ENCODE results near the gene EBP.

The EBP gene

GRCh38 chrX:48521353-48522243 lies at the start of gene EBP:
Gene EBP (plus strand): TSS chrX:48521808. CDS start chrX:48523772, 1,964 bp downstream.
- DNase-seq: peak; percentile 86

- no peak for DNase-seq
Measured at GRCh38 chrX:48472225-48472624, 49.4 kb upstream of the EBP start.

- no peak for DNase-seq
Measured at GRCh38 chrX:48472851-48473703, 48.5 kb upstream of the EBP start.

GRCh38 chrX:48473704-48473990 lies 48.0 kb upstream of the EBP start:
- no peak for DNase-seq

- DNase-seq: no peak
Measured at GRCh38 chrX:48474127-48474526, 47.5 kb upstream of the EBP start.

GRCh38 chrX:48474581-48474980 lies 47.0 kb upstream of the EBP start:
- no peak for DNase-seq

GRCh38 chrX:48475296-48475695 lies 46.3 kb upstream of the EBP start:
- DNase-seq: no peak

GRCh38 chrX:48475774-48476577 lies 45.6 kb upstream of the EBP start, which contains the start of gene FTSJ1:
Gene FTSJ1 (plus strand): TSS chrX:48476199. CDS start chrX:48478048, 1,849 bp downstream.
- DNase-seq: peak; percentile 92

GRCh38 chrX:48476919-48477318 lies 44.7 kb upstream of the EBP start:
- DNase-seq: no peak

- DNase-seq: no peak
Measured at GRCh38 chrX:48477960-48478755, 43.5 kb upstream of the EBP start.

- DNase-seq: no peak
Measured at GRCh38 chrX:48478806-48479205, 42.8 kb upstream of the EBP start.

- DNase-seq: no peak
Measured at GRCh38 chrX:48480142-48480541, 41.5 kb upstream of the EBP start.

GRCh38 chrX:48480583-48480982 lies 41.0 kb upstream of the EBP start:
- no peak for DNase-seq

- no peak for DNase-seq
Measured at GRCh38 chrX:48482526-48482925, 39.1 kb upstream of the EBP start.

- peak; percentile 91 for DNase-seq
Measured at GRCh38 chrX:48487362-48487798, 34.2 kb upstream of the EBP start.

GRCh38 chrX:48488034-48488433 lies 33.6 kb upstream of the EBP start:
- DNase-seq: no peak

GRCh38 chrX:48489296-48489695 lies 32.3 kb upstream of the EBP start:
- DNase-seq: no peak

- no peak for DNase-seq
Measured at GRCh38 chrX:48489892-48490291, 31.7 kb upstream of the EBP start.

GRCh38 chrX:48490661-48491060 lies 30.9 kb upstream of the EBP start:
- DNase-seq: no peak

- DNase-seq: no peak
Measured at GRCh38 chrX:48491809-48492208, 29.8 kb upstream of the EBP start.

GRCh38 chrX:48492293-48492910 lies 29.2 kb upstream of the EBP start:
- DNase-seq: peak; percentile 63

- DNase-seq: peak; percentile 45
Measured at GRCh38 chrX:48493890-48494364, 27.7 kb upstream of the EBP start.

Data from fibroblast of skin of right biceps (primary cell).